DMS 273 (cell line): ENCODE data around the gene CTBS.
"Not testable (repeated sequence)": the region's sequence is repeated elsewhere in the genome, so short reads cannot be mapped to it uniquely, and the experiment has no call there.

Experiments used
- DNase-seq: peaks from one replicate; lab custom pipeline; 2025; ENCODE audit not compliant: unreplicated experiment; lab: John Stamatoyannopoulos, UW

The CTBS gene, protein sequence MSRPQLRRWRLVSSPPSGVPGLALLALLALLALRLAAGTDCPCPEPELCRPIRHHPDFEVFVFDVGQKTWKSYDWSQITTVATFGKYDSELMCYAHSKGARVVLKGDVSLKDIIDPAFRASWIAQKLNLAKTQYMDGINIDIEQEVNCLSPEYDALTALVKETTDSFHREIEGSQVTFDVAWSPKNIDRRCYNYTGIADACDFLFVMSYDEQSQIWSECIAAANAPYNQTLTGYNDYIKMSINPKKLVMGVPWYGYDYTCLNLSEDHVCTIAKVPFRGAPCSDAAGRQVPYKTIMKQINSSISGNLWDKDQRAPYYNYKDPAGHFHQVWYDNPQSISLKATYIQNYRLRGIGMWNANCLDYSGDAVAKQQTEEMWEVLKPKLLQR

DNA sequence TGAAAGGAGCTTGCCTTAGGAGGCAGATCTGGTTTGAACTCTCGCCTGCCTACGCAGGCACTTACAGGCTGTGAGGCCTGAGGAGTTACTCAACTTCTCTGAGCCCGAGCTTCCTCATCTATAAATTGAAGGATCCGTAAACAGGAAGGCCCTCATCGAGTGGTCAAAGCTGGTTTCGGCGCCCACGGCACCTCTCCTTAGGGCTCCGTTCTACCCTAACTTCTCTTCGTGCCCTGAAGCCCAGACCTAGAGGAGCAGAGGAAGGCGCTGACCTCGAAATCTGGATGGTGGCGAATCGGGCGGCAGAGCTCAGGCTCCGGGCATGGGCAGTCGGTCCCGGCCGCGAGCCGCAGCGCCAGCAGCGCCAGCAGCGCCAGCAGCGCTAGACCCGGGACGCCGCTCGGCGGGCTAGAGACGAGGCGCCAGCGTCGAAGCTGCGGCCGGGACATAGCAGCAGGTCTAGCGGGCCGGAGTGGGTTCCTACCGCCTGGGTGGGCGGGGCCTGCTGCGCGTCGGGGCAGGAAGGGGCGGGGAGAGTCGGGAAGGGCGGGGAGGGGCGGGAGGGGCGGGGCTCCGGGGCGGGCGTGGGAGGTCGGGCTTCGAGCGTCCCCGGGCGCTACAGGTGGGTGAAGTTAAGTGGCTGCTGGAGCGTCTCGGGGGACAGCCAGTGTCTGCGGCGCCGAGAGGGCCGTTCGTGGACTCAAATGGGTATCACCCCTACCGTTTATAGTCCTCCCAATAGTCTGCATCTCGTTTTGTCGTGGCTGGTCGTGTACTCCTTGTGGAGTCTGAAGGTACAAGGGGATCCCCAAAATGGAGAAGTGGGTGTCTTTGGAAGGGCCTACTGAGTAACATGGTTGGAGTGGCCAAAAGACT is at the start of gene CTBS:
CTBS (minus strand) TSS at position 474 of the 876 bp plus-strand sequence; CDS start at position 449, 25 bp downstream.
- DNase-seq: peak; percentile 95

DNA sequence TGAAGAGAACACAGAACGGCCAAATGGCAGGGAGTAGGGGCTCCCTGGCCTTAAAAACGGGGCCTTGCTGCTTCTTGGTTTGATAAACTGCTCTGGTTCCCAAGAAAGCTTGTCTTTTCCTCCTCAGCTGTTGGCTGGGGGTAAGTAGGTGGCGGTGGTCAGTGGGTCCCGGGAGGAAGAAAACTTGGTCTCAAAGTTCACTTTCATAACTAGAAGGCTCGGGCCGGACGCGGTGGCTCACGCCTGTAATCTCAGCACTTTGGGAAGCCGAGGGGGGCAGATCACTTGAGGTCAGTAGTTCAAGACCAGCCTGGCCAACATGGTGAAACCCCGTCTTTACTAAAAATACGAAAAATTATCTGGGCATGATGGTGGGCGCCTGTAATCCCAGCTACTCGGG is 47.3 kb upstream of the CTBS start:
- no peak for DNase-seq

GRCh38 chr1:84620720-84621313 is 46.6 kb upstream of the CTBS start:
- DNase-seq: peak; percentile 98

DNA sequence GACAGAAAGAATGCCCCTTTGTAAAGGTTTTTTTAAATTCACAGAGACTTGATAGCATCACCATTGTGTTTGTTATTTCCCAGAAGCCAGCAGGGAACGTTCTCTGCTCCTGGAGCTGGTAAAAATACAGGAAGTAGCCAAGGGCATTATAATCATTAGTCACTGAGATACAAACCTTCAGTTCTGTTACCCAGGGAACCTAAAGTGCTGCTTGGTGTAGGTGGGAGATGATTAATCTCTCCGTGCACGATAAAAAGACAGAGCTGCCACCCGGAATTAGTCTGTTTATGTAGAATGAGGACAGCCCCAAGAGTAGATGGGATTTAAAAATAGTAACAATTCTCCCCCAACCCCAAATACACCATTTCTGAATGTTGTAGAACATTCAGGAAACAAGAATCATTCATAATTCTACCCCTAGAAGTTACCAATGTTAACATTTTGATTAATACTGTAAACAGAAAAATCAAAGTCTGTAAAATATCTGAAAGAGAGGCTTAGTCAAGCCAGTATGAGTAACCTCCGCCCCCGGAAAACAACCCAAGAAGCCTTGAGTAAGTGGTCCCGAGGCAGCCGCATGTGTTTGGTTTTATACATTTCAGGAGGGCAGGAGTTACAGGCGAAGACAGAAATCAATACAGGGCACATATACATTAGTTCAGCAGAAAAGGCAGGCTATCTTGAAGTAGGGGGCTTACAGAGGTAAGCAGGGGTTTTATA is 45.3 kb upstream of the CTBS start:
- peak; percentile 28 for DNase-seq

DNA sequence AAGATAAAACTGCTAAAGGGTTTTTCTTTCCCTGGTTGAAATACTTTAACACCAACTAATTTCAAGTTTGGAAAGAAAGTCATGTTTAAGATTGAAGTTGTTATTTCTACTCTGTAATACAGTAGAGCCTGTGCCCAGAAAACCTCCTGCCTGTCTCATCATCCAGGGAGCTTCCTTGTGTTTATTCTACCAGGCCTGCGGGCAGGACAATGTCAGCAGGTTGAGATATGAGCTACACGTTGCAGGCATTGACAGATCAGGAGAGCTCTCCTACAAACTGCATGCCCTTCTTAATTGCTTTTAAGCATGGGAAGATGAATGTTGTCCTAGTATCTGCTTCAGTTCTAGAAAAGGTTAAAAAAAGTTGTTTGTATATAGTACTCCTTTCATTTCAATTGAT is 43.1 kb upstream of the CTBS start:
- no peak for DNase-seq

DNA sequence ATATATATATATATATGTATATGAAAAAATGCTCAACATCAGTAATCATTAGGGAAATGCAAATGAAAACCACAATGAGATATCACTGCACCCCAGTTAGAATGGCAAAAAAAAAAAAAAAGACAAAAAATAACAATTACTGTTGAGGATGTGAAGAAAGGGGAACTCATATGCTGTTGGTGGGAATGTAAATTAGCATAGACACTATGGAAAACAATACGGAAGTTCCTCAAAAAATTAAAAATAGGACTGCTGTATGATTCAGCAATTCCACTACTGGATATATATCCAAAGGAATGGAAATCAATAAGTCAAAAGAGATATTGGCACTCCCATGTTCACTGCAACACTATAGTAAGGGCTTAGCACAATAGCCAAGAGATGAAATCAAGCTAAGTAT is 41.5 kb upstream of the CTBS start:
- DNase-seq: no peak

GRCh38 chr1:84613887-84614286 is 39.6 kb upstream of the CTBS start:
- DNase-seq: no peak

DNA sequence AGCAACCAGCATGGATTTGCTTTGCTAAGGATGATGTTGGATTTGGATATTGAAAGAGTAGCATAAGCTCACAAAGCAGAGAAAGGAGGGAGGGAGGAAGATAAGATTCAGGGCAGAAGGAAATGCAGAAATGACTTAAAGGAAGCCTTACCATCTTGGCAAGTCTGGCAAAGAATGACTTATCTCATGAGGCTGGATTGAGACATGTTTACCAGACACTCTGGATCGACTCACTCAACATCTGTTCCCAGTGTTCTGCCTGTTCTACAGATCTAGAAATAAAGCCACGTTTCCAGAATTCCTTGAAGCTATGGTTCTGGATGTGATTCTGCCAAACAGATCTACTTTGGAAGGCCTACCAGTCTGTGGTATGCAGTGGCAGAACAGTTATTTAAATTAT is 38.8 kb upstream of the CTBS start:
- DNase-seq: no peak

GRCh38 chr1:84611796-84612195 is 37.6 kb upstream of the CTBS start:
- peak; percentile 11 for DNase-seq

DNA sequence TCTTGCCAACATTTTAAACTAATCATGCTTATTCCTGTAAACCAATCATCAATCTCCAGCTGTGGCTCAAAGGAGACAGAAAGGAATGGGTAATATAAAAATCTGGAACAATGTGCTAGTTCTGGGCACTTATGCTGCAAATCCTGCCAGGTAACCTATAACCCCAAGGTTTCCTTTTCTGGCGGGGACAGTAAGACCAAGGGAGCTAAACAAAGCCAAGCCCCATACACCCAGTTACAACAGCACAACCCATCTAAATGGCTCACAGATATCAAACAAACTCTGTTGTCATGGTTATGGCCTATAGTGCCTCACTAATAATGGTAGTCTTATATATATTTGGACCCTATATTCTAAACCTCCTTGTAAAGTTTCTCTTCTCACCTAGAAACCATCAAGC is 36.9 kb upstream of the CTBS start:
- no peak for DNase-seq

GRCh38 chr1:84606977-84607376 is 32.7 kb upstream of the CTBS start:
- no peak for DNase-seq

DNA sequence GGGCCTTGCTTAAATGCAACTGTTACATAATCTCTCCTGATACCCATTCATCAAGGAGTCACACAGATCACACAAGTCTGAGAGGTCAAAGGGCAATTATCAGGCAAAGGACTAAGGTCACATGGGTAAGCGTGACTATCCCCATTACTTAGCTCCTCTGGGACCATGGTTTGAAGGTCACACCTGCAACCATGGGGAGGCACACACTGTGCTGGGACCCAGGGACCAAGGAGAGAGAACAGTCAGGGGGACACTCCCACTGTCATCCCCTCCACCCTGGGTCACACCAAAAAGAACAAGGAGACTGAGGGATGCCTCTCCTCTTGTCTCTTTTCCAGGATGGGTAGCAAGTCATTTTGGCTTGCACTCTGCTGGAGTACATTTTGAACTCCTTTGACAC is 30.9 kb upstream of the CTBS start:
- DNase-seq: no peak

DNA sequence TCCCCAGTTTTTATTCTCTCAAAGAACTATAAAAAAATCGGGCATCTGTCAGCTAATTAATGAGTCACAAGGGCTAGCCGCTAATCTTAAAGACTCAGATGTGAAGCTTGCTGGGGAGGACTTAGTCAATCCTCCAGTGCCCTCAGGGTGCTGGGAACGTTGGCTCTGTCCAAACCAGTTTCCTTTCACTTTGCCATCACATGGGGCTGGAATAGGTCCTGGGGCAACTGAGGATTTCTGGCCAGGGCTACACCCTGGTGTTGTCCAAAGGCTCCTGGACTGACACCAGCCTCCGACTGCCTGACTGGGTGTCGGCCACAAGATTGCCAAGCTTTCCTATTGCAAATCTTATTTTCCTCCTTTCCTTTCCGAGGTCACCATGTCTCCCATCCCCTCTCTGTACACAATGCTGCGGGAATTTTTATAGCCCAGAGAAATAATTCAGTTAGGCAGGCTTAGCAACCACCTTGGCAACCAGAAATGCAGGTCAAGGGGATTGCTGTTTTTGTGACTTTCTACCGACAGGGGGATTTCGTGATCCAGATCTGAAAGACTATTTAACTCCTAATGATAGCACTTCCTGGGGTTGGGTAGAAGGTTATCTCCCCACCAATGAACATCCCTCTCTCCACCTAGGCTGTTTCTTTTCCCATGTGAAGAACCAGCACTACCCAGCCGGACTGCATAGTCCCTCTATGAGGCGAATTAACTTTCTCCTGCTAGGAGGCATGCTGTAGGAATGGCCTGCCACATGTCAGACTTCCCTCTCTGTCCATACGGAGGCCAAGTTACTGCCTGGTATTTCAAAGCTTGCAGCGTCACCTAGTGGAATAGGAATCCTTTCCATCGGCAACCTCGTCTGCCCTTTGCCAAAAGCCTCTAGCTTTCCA is 29.9 kb upstream of the CTBS start:
- peak; percentile 45 for DNase-seq

GRCh38 chr1:84603223-84603622 is 29.0 kb upstream of the CTBS start:
- DNase-seq: no peak

GRCh38 chr1:84600796-84601195 is 26.6 kb upstream of the CTBS start:
- DNase-seq: no peak

- no peak for DNase-seq
Observed at GRCh38 chr1:84598846-84599741, 24.9 kb upstream of the CTBS start.

DNA sequence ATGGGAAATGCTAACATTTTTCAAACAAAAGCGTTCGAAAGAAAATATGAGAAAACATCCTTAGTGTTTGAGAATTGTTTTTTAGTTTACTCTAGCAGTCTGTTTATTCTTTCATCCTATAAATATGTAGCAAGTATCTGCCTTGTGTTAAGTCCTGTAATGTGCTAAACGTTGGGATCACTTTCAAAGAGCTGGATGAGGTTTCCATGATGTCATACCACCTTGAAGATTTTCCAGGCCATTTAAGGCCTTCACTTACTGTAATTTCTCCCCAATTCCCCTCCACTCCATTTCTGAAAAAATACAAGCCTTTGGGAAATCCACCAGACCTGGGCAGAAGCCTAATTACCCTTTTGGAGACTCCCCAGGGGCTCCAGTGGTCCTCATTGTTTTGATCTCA is 24.2 kb upstream of the CTBS start:
- no peak for DNase-seq

DNA sequence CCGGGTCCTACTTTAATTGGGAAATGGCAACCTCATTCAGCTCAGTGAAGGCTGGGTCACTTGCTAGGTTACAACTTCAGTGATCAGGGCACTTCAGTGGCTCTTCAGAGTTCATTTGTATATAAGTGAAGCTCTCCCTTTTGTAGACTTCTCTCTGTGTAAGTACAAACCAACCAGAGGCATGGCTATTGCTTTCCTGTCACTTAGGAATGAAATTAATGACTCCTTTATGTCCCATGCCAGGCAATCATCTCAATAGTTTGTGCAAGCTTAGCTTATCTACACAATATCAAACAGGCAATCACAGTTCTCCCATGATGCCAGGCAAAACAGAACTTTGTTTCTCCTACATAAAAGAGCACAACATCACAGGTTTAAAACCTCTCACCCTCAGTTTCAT is 22.8 kb upstream of the CTBS start:
- DNase-seq: no peak

- not testable (repeated sequence) for DNase-seq
Observed at GRCh38 chr1:84594959-84595358, 20.7 kb upstream of the CTBS start.
